Astrocyte of the spinal cord (primary cell): Measurements from ENCODE around the gene CDC42BPB.

Experiments used
- DNase-seq: peaks from one replicate; pipeline ENCODE4 v3.0.0; 2011; ENCODE audit warnings: low read depth, low spot score
- H3K4me3 ChIP-seq: 2 replicates; pipeline ENCODE4 v1.5.1; 2011; ENCODE audit warnings: low read depth, mild to moderate bottlenecking, low read length, moderate library complexity
- CTCF ChIP-seq: IDR thresholded peaks from 2 replicates; pipeline ENCODE4 v1.5.1; 2012; ENCODE audit warnings: low read depth, mild to moderate bottlenecking, low read length, inconsistent platforms
- in situ Hi-C: cut with HindIII; loops from 2 replicates; pipeline ENCODE4 v1.10.0; 2017; ENCODE audit warnings: low sequenced_read_pairs

Gene CDC42BPB

GRCh38 chr14:103003850-103004249, 53.5 kb downstream of the CDC42BPB start:
- no peak overlapping the region for H3K4me3 ChIP-seq
- TF ChIP-seq CTCF: no peak
- no peak for DNase-seq
- in situ Hi-C loops: no loop called here

- no peak for DNase-seq
- no peak overlapping the region for H3K4me3 ChIP-seq
- no peak for TF ChIP-seq CTCF
- in situ Hi-C loops: no loop called here
Observed at GRCh38 chr14:103003351-103003615, 54.1 kb downstream of the CDC42BPB start.

GRCh38 chr14:103002578-103003350, 54.6 kb downstream of the CDC42BPB start:
- in situ Hi-C loops: no loop called here
- TF ChIP-seq CTCF: peak; percentile 12
- no peak overlapping the region for H3K4me3 ChIP-seq
- no peak for DNase-seq

DNA sequence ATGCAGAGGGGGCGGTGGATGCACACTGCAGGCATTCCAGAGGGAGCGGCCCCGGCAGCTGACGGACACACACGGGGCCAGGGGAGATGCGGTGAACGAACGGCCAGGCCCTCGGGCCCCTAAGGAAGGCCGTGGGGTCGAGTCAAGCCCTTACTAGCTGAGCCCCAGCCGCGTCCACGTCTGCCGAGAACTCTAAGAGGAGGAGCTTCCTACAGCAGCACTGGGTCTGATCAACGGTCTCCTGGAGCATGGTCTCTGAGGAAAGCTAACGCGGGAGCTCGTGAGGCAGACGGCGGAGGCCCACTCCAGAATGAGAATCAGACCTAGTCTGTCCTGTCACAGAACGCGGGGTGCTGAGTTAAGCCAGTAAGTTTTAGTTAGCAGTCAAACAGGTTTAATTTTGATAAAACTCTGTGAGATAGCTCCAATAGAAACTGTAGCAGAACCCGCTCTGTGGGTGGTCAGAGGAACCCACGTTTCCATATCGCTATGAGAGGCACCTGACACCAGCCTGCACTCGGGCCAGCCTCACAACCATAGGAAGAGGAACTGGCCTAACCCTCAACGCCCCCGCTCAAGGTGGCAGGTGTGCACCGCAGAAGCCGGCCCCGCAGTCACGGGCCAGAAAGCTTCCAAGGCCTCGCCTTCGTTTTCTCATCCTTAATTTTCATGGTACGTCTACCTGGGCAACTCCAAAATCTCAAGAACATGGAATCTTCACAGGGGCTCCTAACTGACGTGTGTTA, 55.5 kb downstream of the CDC42BPB start:
- no peak overlapping the region for H3K4me3 ChIP-seq
- no peak for TF ChIP-seq CTCF
- DNase-seq: no peak
- in situ Hi-C loops: no loop called here

- in situ Hi-C loops: no loop called here
- H3K4me3 ChIP-seq: no peak overlapping the region
- no peak for TF ChIP-seq CTCF
- no peak for DNase-seq
Observed at GRCh38 chr14:103001226-103001625, 56.1 kb downstream of the CDC42BPB start.

GRCh38 chr14:103000291-103000921, 56.9 kb downstream of the CDC42BPB start:
- TF ChIP-seq CTCF: no peak
- H3K4me3 ChIP-seq: no peak overlapping the region
- in situ Hi-C loops: no loop called here
- no peak for DNase-seq
